Measurements from ENCODE around the gene CSTF1.

- TF ChIP-seq CTCF (IDR thresholded peaks at IDR 0.05; ENCODE audit: insufficient read depth, low read length, poor library complexity, severe bottlenecking) (no peak), EZH2phosphoT487 (conservative IDR thresholded peaks at IDR 0.05; ENCODE audit: low read length) (no peak)
Measured at GRCh38 chr20:56348746-56349145, 43.7 kb upstream of the CSTF1 start.

All from SU-DHL-6 (cell line).